Ovary (tissue), 9 donors: ENCODE results near the gene WNK4. TPM values are rescaled to one million over a fixed set of nuclear protein-coding genes. Genes with fewer than 3 reads are reported as not detected.

Experiments used
- DNase-seq, 5 donors: peaks; one replicate each; pipeline ENCODE4 v3.0.0-alpha.2; 2019 to 2020
- H3K27ac ChIP-seq, 2 donors: fragments of 200-600 bp; one replicate each; pipeline versions ENCODE4 v1.5.1 to v1.8.0; 2019 to 2022
- H3K27me3 ChIP-seq: fragments of 200-600 bp; one replicate; pipeline ENCODE4 v1.8.0; 2022
- H3K36me3 ChIP-seq: fragments of 200-600 bp; sonication (generic); one replicate; pipeline ENCODE4 v1.5.1; 2019
- H3K4me1 ChIP-seq: one replicate; pipeline ENCODE4 v1.8.1; 2013; ENCODE audit warnings: mild to moderate bottlenecking, moderate library complexity; ENCODE audit not compliant: insufficient read depth
- H3K4me3 ChIP-seq: fragments of 200-600 bp; sonication (generic); one replicate; pipeline ENCODE4 v1.5.1; 2017
- H3K9me3 ChIP-seq, 2 donors: fragments of 200-600 bp in 1 of 2; sonication (generic) in 1 of 2; one replicate each; pipeline versions ENCODE4 v1.5.1 to v1.8.1; 2013 to 2019; ENCODE audit warnings: mild to moderate bottlenecking in 1 of 2, moderate library complexity in 1 of 2
- EP300 ChIP-seq: sonication (generic); formaldehyde crosslinking; IDR thresholded peaks from one replicate; pipeline ENCODE4 v1.6.1; 2017; ENCODE audit warnings: antibody characterized with exemption
- POLR2A ChIP-seq: fragments of 450-650 bp; IDR thresholded peaks from one replicate; pipeline ENCODE4 v1.6.1; 2017; ENCODE audit warnings: antibody characterized with exemption, mild to moderate bottlenecking, moderate library complexity
- WGBS, 3 donors: extraction: QIAGEN DNeasy Blood & Tissue Kit in 1 of 3; methylation state at CpG; one replicate each; pipeline versions ENCODE4 v1.1.5 to v1.1.7; 2013 to 2017; 5-methylcytosine and 5-hydroxymethylcytosine counted together
- intact Hi-C, 4 donors: fragments of 100-400 bp; cut with DNase I; formaldehyde crosslinking; loops; one replicate each; pipeline versions ENCODE4 v1.11.0 to v1.15.1; 2022 to 2023
- polyA plus RNA-seq, 2 donors: library from polyadenylated mRNA; stranded (reverse); fragments of 200-250 nt in 1 of 2; fragments of 350-450 nt in 1 of 2; fragmentation: Illumina TruSeq in 1 of 2; extraction: RNeasy Lipid Tissue Mini Kit (QIAGEN cat#74804) in 1 of 2; gene quantifications; one replicate each; pipeline ENCODE4 v1.2.3, GENCODE V29; 2013 to 2014
- total RNA-seq, 7 donors: library from RNA; depleted of rRNA in 2 of 7; stranded (reverse); fragments of >200 nt in 2 of 7; fragmentation: NEBNext Ultra II Directional in 3 of 7; extraction: Animal tissue kit (Norgen Biotek cat#: 25700) in 3 of 7; gene quantifications; one replicate each; pipeline versions ENCODE4 v1.1.0 to v1.2.4, GENCODE V29; 2016 to 2023
- TF ChIP-seq, protein P1 (sequence below), 3 donors: fragments of 450-650 bp in 2 of 3; fragments of 200-600 bp in 1 of 3; IDR thresholded peaks; one replicate each; pipeline versions ENCODE4 v1.5.1 to v1.8.0; 2016 to 2022; ENCODE audit warnings: antibody characterized with exemption in 3 of 3, mild to moderate bottlenecking in 1 of 3
- donor health status: DM: no; HTN: no; CAD: no; lungs with moderate emphysema.
- donor health status: DM: no; HTN: no; CAD: no.
- donor health status: Bipolar disorder and iron deficiency.
- donor health status: DM: yes; HTN: yes; CAD: no.
- donor health status: DM: no; HTN: no; CAD: no.
- donor health status: DM: yes; HTN: yes; CAD: no.

WNK4 gene
- total and polyA plus RNA-seq, 9 donors: 1.1 to 11.9 (median 2.1) TPM

DNA sequence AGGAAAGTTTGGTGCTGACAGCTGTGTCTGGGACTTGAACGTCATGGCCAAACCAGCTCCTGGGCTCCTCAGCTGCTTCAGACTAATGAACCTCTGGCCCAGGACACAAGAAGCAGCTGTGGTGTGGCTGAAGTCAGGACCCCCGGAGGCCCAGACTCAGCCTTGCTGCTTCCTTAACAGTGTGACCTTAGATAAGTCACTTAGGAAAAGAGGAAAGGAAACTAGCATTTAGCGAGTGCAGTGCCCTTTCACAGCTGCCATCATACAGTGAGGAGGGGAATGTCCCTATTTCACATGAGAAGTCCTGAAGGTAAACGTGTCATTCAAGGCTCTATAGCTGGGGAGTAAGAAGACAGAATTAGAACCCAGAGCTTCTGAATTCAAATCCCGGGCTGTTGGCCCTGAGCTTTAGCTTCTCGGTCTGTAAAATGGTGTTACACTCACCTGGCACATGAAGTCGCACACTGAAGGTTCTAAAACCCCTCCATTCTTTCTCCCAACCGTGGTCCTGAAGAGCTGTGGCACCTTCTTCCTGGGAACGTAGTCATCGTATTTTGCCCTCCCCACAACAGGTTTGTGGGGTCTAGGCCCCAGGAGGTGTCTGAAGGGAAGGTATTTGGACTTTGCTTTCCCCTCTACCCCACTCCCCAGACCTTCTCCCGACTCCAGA lies 20.3 kb upstream of the WNK4 start:
- Histone ChIP-seq H3K9me3 (no peaks in the 10 kb centered on the region), H3K4me1 (peaks cover 4% of the 10 kb centered on the region), H3K4me3 (no peak overlapping the region), H3K36me3 (no peaks in the 10 kb centered on the region), H3K27ac (no peak overlapping the region), H3K27me3 (no peaks in the 10 kb centered on the region)
- no peak for TF ChIP-seq POLR2A
- TF ChIP-seq, protein P1, sequence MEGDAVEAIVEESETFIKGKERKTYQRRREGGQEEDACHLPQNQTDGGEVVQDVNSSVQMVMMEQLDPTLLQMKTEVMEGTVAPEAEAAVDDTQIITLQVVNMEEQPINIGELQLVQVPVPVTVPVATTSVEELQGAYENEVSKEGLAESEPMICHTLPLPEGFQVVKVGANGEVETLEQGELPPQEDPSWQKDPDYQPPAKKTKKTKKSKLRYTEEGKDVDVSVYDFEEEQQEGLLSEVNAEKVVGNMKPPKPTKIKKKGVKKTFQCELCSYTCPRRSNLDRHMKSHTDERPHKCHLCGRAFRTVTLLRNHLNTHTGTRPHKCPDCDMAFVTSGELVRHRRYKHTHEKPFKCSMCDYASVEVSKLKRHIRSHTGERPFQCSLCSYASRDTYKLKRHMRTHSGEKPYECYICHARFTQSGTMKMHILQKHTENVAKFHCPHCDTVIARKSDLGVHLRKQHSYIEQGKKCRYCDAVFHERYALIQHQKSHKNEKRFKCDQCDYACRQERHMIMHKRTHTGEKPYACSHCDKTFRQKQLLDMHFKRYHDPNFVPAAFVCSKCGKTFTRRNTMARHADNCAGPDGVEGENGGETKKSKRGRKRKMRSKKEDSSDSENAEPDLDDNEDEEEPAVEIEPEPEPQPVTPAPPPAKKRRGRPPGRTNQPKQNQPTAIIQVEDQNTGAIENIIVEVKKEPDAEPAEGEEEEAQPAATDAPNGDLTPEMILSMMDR (IDR thresholded peaks at IDR 0.05): no peak
- TF ChIP-seq EP300: no peak
- 46 to 55% (median 48%) methylated on average over 11 of the region's 11 CpGs for WGBS, 3 donors
- no peak for DNase-seq
- intact Hi-C loops: loop anchor here (5.0 to 10.0 kb wide), 3 partner anchors 38 to 178 kb away; no protein-coding TSS in a partner anchor

DNA sequence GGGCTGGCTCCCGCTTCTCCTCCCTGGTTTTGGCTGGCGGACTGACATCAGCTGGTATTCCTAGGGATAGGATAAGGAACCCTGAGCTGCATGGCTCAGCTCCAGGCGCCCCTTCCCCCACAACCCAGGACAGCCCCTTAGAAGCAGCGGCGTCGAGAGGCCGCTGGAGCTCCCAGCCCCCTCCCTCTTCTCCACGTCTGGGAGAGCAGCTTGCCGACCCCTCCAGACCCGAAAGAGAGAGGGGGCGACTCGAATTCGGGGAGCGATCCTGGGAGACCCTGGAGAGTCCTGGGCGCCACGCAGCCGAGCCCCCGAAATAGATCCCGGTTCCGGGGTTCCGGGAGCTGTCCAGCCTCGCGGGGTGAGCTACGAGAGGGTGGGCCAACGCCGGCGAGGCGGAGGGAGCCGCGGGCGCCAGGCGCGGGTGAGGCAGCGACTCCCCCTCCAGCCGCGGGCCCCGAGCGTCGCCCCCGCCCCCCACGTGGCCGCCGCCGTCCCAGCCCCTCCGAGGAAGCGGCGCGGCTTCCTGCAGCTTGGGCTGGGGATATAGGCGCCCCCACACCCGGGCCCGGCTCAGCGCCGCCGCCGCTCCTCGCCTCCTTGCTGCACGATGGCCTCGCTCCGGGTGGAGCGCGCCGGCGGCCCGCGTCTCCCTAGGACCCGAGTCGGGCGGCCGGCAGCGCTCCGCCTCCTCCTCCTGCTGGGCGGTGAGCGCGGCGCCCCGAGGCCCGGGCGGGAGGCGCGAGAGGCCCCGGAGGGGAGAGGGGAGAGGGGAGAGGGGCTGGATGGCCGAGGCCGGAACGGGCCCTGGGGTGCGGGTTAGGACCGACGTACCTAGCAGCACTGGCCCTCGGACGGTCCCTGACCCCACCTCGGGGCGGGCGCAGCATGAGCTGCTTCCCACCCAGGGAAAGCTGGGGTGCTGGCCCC lies 19.5 kb upstream of the WNK4 start, which contains the start of gene RAMP2:
Gene RAMP2, plus strand, starts transcription at position 576 of the 930 bp plus-strand sequence. Its CDS starts 35 bp downstream, at position 611.
- intact Hi-C loops: loop anchor here (5.0 to 10.0 kb wide), 3 partner anchors 39 to 179 kb away; no protein-coding TSS in a partner anchor
- WGBS, 3 donors: 1 to 3% (median 1%) methylated on average over 42 to 84 of the region's 92 CpGs
- H3K27ac ChIP-seq: peak within 1 kb of the TSS in 1 of 2 donors; percentile 14
- no peaks in the 10 kb centered on the region for H3K9me3 ChIP-seq
- peaks cover 4% of the 10 kb centered on the region for H3K4me1 ChIP-seq
- peak; percentile 41 to 69 (median 45) for DNase-seq
- H3K27me3 ChIP-seq: no peaks in the 10 kb centered on the region
- H3K4me3 ChIP-seq: peak within 1 kb of the TSS; percentile 39
- H3K36me3 ChIP-seq: no peaks in the 10 kb centered on the region
- TF ChIP-seq EP300: no peak
- TF ChIP-seq, protein P1 (IDR thresholded peaks at IDR 0.05): no peak
- TF ChIP-seq POLR2A: no peak

DNA sequence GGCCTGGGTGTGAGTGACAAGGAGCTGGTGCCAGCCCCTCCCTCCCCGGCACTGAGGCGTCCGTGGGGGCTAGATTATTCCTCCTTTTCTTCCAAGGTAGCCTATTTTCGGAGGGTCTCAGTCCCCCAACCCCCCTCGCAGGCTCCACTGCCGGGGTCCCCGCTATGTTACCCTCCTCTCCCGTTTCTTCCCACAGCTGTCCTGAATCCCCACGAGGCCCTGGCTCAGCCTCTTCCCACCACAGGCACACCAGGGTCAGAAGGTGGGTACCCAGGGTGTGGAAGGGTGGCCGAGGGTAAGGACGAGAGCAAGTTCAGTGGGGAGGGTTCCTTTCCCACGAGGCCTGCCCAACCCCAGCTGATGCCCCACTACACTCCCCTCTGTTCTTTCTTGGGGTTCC lies 18.8 kb upstream of the WNK4 start:
- H3K27me3 ChIP-seq: no peaks in the 10 kb centered on the region
- 27 to 33% (median 30%) methylated on average over 12 of the region's 12 CpGs for WGBS, 3 donors
- H3K9me3 ChIP-seq: no peaks in the 10 kb centered on the region
- intact Hi-C loops: loop anchor here (5.0 to 10.0 kb wide), 3 partner anchors 39 to 179 kb away; no protein-coding TSS in a partner anchor
- peaks cover 4% of the 10 kb centered on the region for H3K4me1 ChIP-seq
- DNase-seq: no peak
- no peak overlapping the region for H3K27ac ChIP-seq
- H3K36me3 ChIP-seq: no peaks in the 10 kb centered on the region
- TF ChIP-seq POLR2A (no peak), EP300 (no peak)
- TF ChIP-seq, protein P1 (IDR thresholded peaks at IDR 0.05): no peak
- H3K4me3 ChIP-seq: peak overlapping the region; percentile 39

DNA sequence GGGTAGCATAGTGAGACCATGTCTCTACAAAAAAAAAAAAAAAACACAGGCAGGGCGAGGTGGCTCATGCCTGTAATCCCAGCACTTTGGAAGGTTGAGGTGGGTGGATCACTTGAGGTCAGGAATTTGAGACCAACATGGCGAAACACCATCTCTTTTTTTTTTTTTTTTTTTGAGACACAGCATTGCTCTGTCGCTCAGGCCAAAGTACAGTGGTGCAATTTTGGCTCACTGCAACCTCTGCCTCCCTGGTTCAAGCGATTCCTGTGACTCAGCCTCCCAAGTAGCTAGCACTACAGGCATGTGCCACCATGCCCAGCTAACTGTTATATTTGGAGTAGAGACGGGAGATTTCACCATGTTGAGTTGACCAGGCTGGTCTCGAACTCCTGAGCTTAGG lies 14.3 kb upstream of the WNK4 start:
- Histone ChIP-seq H3K27ac (no peak overlapping the region), H3K9me3 (no peaks in the 10 kb centered on the region), H3K36me3 (no peaks in the 10 kb centered on the region), H3K4me3 (no peak overlapping the region), H3K4me1 (no peaks in the 10 kb centered on the region), H3K27me3 (no peaks in the 10 kb centered on the region)
- 81 to 84% (median 83%) methylated on average over 6 of the region's 6 CpGs for WGBS, 3 donors
- DNase-seq: no peak
- TF ChIP-seq, protein P1 (IDR thresholded peaks at IDR 0.05): no peak
- TF ChIP-seq POLR2A: no peak
- no peak for TF ChIP-seq EP300
- intact Hi-C loops: loop anchor here in 1 of 4 donors (10.0 kb wide), 1 partner anchor 181 kb away; no protein-coding TSS in a partner anchor
